Raji (cell line): Measurements from ENCODE around the gene MLEC.

Source experiments
- POLR2A ChIP-seq: IDR thresholded peaks from 2 replicates; pipeline ENCODE4 v1.6.1; 2011; ENCODE audit warnings: low read depth, low read length, control low read depth; ENCODE audit not compliant: insufficient read depth

Gene MLEC

DNA sequence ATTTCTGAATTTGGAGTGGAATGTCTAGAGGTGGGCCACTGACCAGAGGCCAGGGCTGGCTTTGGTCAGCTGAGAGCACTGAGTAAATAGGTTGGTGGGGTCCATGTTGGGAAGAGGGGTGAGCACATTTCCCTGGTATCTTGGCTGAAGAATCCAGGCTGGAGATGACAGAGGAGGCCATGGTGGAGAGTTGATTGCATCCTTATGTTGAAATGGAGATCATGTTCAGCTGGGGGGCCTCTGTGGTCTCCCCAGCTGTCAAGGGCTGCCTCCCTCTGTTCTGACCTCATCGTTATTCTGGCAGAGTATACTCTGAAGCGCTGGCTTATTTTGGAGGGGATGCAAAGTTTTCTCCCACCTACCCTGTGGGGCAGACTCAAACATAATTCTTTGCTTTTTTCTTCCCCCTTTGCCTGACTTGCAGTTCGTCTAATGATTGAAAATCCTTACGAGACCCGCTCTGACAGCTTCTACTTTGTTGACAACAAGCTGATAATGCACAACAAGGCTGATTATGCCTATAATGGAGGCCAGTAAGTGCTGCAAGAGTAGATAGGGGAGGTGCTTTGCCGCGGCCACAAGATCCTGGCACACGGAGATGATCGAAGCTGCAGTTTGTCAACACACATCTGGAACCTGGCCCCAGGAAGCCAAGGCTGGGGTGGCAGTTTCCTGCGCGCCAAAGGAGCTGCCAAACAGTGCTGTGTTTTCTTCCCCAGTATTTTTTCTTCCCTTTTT, 32.7 kb downstream of the MLEC start:
- TF ChIP-seq POLR2A, result no peak

DNA sequence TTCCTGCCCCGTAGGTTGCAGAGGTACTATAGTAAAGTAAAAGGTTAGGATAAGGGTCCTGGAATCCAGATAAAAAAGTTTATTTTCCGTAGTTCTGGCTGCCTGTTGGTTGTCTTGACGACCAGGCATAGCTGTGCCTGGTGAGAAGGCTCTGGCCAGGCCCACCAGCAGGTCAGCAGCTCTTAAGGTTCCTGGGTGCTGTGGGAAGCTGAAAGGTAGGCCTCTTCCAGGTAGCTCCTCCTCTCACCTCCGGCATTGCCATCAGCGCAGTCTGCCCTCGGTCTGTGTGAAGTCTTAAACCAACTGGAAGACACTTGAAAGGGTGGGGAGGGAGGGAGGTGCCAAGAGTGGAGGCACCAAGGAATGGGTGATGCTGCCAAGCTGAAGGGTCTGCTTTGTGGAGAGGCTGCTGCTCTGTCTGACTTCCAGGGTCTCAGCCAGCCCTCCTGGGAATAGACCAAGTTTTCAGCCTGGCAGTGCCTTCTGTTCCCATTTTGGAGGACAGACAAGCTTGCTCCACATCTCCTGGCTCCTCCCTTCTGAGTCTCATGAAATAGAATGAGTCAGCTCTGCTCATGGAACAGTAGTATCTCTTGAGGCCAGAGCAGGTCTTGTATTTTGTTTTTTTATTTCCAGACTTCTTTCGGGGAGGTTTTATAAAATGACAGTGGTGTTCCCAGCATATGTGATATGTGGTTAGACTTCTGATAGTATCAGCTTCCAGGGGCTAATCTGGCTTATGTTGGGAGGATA, 33.5 kb downstream of the MLEC start:
- TF ChIP-seq POLR2A, result no peak

DNA sequence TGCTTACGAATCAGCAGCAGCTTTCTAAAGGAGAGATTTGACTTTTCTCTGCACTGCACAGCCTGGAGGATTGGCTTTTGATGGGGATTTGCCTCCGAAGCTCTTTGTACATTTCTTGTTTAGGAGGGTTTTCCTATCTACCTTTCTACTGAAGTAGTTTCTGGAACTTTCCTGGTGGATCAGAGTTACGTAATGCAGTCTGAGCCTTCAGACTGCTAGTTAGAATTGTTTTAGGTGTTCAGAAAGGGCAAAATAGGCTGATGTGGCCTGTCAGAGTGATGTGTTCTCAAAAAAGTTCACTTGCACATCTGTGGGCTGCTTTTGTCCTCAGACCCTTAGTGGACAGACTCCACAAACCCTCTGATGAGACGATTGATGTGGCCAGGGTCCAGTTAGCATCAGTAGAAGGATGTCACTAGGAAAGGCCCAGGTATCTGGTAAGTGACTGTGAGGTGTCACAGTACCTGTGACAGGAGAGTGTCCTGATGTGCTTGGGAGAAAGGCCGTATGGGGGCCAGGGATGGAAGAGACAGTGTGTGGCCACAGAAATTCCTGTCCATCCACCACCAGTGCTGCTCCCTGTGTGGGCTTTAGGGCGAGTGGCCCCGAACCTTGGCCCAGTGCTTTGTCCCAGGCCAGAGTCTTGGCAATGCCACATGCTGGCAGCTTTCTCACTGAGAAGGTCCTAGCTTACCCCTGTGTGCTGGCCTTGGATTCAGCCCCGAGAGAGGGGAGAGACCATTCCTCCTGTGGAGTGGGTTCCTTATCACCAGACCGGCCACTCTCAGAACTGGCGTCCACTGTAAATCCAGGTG, 34.2 kb downstream of the MLEC start:
- no peak for TF ChIP-seq POLR2A

DNA sequence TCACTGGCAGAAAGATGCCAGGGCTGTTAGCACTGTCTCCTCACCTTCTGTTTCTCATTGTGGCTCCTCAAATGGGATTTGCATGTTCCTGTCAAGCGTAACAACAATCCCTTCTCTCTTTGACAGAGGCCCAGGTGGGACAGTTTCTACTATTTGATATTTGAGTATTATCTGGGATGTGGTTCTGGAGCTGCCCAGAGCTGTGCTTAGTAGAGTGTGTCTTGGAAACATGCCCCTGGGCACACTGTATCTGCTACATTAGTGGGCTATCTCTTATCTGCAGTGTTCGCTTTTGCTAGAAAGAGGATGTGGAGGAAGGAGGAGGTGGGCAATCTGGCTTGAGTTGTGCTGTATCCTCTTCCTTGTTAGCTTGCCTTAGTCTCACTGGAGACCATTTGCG, 34.9 kb downstream of the MLEC start:
- TF ChIP-seq POLR2A, result no peak

DNA sequence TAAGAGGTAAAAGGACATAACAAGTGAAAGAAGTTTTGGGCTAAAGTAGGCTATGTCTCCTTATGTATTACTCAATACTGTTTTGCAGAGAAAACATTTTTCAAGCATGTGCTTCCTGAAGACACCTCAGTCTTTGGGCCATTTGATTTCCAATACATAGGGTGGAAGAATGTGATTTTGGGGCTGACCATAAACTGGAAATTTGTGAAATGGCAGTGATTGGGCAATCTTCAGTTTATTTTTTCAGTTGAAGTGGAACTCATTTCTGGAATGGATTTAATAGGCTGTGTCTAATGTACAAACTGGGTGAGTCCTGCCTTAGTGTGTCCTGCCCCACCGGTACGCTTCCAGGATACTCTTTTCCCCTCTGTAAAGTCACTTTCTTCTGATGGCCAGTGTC, 35.8 kb downstream of the MLEC start:
- TF ChIP-seq POLR2A, result no peak

DNA sequence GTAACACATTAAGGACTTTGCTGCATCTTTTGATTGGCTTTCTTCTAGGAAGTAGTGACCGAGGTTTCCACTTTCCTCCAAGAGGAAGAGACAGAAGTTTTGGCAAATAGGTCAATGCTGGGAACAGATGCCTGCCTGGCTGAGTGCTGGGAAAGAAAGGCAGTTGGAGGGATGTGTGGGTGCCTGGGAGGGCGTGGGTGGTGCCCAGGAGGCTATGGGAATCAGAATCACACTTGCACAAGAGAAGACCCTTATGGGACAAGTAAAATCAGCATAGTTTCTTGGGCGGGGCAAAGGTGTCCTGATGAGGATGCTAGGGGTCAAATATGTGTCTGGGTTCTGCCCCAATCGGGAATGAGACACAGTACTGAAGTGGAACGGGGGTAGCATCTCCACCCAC, 37.8 kb downstream of the MLEC start:
- no peak for TF ChIP-seq POLR2A

DNA sequence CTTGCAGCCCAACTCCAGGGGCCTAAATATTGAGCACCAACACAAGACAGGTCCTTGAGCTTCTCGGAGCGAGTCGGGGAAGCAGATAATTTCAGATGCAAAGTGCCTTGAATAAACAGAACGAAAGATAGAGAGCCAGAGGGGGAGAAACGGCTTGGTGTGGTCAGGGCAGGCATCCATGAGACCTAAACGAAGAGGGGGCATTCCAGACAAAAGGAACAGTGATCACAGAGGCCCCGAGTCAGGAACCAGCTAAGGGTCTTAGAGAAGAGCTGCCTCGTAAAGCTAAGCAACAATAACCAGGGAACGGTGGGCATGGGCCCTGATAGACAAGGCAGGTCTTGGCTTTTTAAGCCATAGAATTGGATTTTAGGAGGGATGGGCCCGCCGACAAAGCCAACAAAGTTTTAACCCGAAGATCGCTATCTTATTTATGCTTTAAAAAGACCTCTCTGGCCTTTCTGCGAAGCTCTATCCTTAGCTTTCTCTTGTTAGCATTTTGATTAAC, 38.3 kb downstream of the MLEC start:
- TF ChIP-seq POLR2A, result no peak

DNA sequence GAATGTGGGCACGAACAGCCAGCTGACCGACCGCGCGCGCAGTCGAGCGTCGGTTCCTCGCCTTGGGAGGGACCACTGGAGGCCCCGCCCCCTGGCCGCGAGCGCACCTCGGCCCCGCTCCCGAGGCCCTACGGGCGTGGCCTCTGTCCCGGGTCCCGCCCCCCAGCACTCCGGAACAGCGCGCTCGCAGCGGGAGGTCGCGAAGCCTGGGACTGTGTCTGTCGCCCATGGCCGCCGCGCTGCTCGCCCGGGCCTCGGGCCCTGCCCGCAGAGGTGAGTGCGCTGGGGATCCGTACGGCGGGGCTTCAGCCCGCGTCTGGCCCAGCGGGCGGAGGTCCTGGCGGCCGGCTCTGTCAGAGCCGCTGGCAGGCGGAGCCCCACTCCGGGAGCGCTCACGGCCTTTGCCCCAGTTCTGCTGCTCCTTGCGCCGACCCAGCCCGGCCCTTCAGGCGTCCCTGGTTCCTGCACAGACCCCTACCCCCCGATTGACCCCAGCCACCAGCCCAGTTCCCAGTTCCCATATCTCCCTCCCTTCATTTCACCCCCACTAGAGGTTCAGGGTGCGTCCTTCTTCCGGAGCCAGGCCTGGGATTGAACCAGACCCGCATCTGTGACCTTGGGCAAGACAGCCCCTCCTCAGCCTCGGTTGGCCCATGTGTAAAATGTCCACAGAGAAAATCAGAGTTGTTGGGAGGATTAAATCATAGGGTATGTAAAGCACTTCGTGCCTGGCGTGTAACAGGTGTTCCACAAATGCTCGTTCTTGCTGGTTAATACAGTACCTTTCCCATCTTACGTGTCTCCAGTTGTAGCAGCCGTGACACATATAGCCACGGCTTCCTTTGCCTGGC, 38.9 kb downstream of the MLEC start, which contains the start of gene ACADS:
ACADS (plus strand) TSS at position 168 of the 851 bp plus-strand sequence; CDS start at position 228, 60 bp downstream.
- peak; percentile 49 for TF ChIP-seq POLR2A

DNA sequence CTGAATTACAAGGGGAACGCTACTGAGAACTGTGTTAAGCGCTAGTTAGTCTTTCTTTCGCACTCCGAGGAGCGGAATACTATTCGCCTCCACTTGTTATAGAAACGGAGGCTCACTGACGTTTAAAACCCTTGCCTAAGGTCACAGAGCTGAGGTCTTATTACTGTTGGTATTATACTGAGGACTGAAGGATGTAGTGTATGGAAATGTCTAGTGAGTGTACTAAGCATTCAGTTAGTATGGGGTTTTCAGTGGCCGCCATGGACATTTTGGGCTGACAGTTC, 39.5 kb downstream of the MLEC start:
- no peak for TF ChIP-seq POLR2A

DNA sequence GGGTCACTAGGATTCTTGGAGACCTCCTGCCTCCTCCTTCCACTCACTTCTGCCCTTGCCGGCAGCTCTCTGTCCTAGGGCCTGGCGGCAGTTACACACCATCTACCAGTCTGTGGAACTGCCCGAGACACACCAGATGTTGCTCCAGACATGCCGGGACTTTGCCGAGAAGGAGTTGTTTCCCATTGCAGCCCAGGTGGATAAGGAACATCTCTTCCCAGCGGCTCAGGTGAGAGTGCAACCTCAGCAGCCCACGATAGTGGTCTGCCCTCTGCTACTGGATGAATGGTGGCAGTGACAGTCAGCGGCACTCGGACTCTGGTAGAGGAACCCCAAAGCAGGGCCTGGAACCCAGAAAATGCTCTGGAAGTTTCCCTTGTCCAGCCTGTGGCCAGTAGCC, 40.0 kb downstream of the MLEC start:
- TF ChIP-seq POLR2A, result no peak

DNA sequence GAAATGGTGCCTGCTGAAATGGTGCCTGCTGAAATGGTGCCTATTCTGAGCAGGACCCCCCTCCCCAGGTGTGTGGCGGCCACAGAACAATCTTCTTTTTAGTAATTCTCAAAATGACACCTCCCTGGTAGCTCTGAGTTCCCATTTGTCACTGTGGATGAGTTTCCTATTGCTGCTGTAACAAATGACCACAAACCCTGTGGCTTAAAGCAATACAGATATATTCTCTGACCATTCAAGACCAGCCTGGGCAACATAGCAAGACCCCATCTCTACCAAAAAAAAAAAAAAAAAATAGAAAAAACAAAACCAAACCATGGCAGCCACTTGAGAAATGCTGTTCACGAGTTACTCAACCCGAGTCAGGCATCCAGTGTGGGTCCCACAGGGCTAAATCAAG, 46.6 kb downstream of the MLEC start:
- no peak for TF ChIP-seq POLR2A

DNA sequence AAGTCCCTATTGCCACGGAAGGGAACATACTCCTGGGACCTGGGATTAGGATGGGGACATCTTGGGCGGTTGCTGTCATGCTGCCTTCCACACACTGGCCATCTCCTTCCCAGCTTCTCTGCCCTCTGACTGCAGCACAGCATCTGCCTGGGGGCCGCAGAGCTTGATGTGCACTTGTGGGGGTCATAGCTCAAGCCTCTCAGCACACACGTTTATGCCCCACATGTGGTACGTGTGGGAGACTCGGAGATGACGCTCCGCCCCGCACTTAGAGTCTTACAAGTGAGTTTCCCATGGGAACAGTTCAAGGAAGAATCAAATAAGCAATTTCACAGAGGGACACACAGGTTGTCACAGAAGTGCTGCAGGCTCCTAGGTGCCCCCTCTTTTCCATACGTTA, 47.3 kb downstream of the MLEC start:
- no peak for TF ChIP-seq POLR2A

DNA sequence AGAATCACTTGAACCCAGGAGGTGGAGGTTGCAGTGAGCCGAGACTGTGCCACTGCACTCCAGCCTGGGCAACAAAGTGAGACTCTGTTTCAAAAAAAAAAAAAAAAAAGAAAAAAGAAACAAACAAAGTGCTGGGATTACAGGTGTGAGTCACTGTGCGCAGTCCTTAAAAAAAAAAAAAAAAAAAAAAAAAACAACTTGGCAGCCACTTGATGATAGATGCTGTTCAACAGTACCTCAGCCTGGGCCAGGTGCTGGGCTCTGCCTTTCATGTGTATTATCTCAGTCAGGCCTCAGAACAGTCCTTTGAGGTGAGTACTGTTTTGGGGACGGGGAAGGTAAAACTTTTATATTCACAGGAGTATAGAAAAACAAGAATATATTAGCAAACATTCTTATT, 48.2 kb downstream of the MLEC start:
- no peak for TF ChIP-seq POLR2A

DNA sequence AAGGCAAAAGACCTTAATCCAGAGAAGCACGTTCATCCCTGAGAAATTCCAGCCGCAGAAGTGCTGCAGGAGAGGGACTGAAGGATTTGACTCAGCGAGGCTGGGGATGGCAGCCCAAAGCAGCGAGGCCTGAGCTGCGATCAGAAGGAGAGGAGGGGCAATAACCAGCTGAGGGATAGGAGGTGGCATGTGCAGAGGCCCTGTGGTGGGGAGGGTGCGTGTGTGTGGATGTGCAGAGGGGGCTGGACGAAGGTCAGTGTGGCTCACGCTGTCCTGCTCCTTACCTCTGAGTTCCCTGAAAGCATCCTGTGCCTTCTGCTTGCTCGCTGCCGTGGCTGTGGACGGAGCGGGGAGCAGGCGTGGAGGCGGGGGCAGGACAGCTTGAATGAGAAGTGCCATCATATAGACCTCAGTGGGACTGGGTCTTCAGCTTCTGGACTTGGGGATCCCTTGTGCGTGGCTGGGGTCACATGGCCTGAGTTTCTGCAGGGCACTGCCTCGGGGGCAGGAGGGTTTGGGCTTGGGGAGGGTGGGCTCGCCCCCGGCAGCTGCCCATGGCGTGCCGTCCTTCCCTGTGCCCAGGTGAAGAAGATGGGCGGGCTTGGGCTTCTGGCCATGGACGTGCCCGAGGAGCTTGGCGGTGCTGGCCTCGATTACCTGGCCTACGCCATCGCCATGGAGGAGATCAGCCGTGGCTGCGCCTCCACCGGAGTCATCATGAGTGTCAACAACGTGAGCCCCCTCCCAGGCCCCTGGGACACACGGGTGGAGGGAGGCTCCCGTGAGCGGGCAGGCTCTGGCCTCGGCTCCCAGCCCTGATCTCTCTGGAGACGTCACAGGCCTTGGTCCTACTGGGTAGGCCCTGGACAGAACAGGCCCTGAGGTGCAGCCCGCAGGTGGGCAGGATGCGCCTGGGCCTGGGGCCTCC, 49.7 kb downstream of the MLEC start:
- TF ChIP-seq POLR2A, result no peak
